Cardiac muscle cell (in vitro differentiated cells and primary cell): Measurements from ENCODE around the gene GPN2. TPM values are rescaled to one million over a fixed set of nuclear protein-coding genes. Genes with fewer than 3 reads are reported as not detected.
"Not testable (repeated sequence)": the region's sequence is repeated elsewhere in the genome, so short reads cannot be mapped to it uniquely, and the experiment has no call there.

ENCODE experiments used
- DNase-seq, 2 donors: peaks; one replicate each; pipeline versions ENCODE4 v3.0.0 to v3.0.0-alpha.2; 2010 to 2017; ENCODE audit warnings: low read depth in 1 of 2, low spot score in 1 of 2
- H3K27ac ChIP-seq: fragments of 200-600 bp; sonication (generic); 2 replicates; pipeline ENCODE4 v1.5.1; 2016
- H3K27me3 ChIP-seq: fragments of 200-600 bp; sonication (generic); 2 replicates; pipeline ENCODE4 v1.6.0; 2016; ENCODE audit warnings: control low read depth
- H3K36me3 ChIP-seq: fragments of 200-600 bp; sonication (generic); 2 replicates; pipeline ENCODE4 v1.5.1; 2016; ENCODE audit warnings: control low read depth
- H3K4me1 ChIP-seq: fragments of 200-600 bp; sonication (generic); 2 replicates; pipeline ENCODE4 v1.8.1; 2017; ENCODE audit warnings: low read depth, mild to moderate bottlenecking, mixed run types
- H3K4me3 ChIP-seq: fragments of 200-600 bp; sonication (generic); 2 replicates; pipeline ENCODE4 v1.5.1; 2016; ENCODE audit warnings: mild to moderate bottlenecking
- H3K9me3 ChIP-seq: fragments of 200-600 bp; sonication (generic); 2 replicates; pipeline ENCODE4 v1.5.1; 2017; ENCODE audit warnings: low read depth, mild to moderate bottlenecking, control low read depth
- CTCF ChIP-seq: IDR thresholded peaks from 2 replicates; pipeline ENCODE4 v1.5.1; 2012; ENCODE audit warnings: low read depth, mild to moderate bottlenecking, low read length
- polyA plus RNA-seq: library from polyadenylated mRNA; unstranded; fragments of >200 nt; fragmentation: Nextera tagmentation; extraction: Ambion mirVana; gene quantifications from 2 replicates; pipeline ENCODE4 v1.2.1, GENCODE V29; 2016
- total RNA-seq: library from RNA; depleted of rRNA; stranded (reverse); fragments of >200 nt; gene quantifications from 2 replicates; pipeline ENCODE4 v1.2.3, GENCODE V29; 2016

The GPN2 gene
- total and polyA plus RNA-seq, 2 experiments from 2014 or later, result 18.4 to 32.2 TPM

GRCh38 chr1:26838474-26839338 lies 51.4 kb downstream of the GPN2 start:
- peaks cover 8% of the 10 kb centered on the region for H3K36me3 ChIP-seq

GRCh38 chr1:26837665-26838064 lies 52.4 kb downstream of the GPN2 start:
- H3K4me3 ChIP-seq, H3K9me3 ChIP-seq, H3K27ac ChIP-seq, H3K27me3 ChIP-seq, H3K4me1 ChIP-seq, DNase-seq: not testable (repeated sequence)
- H3K36me3 ChIP-seq, result peaks cover 14% of the 10 kb centered on the region

More at GRCh38 chr1:26838474-26839338, 51.4 kb downstream of the GPN2 start:
- DNase-seq, result no peak
- TF ChIP-seq CTCF, result no peak
- H3K4me3 ChIP-seq, result no peak overlapping the region
- no peaks in the 10 kb centered on the region for H3K27me3 ChIP-seq
- H3K27ac ChIP-seq, result peak overlapping the region; percentile 79
- H3K9me3 ChIP-seq, result no peaks in the 10 kb centered on the region
- H3K4me1 ChIP-seq, result no peaks in the 10 kb centered on the region

- no peak for TF ChIP-seq CTCF
- Histone ChIP-seq H3K27ac (no peak overlapping the region), H3K27me3 (no peaks in the 10 kb centered on the region), H3K9me3 (no peaks in the 10 kb centered on the region), H3K4me3 (no peak overlapping the region), H3K36me3 (peaks cover 15% of the 10 kb centered on the region), H3K4me1 (peaks cover 5% of the 10 kb centered on the region)
- no peak for DNase-seq
These were observed 56.4 kb downstream of the GPN2 start for GRCh38 chr1:26833432-26834405.

- H3K9me3 ChIP-seq, result no peaks in the 10 kb centered on the region
- no peak for TF ChIP-seq CTCF
- peaks cover 14% of the 10 kb centered on the region for H3K4me1 ChIP-seq
- H3K36me3 ChIP-seq, result peaks cover 15% of the 10 kb centered on the region
- H3K4me3 ChIP-seq, result no peak overlapping the region
- no peaks in the 10 kb centered on the region for H3K27me3 ChIP-seq
- H3K27ac ChIP-seq, result no peak overlapping the region
- no peak for DNase-seq
These were observed 57.7 kb downstream of the GPN2 start for GRCh38 chr1:26832249-26832960.

GRCh38 chr1:26831546-26832248 lies 58.4 kb downstream of the GPN2 start:
- Histone ChIP-seq H3K27ac (no peak overlapping the region), H3K36me3 (peaks cover 15% of the 10 kb centered on the region), H3K27me3 (no peaks in the 10 kb centered on the region), H3K4me3 (no peak overlapping the region), H3K9me3 (no peaks in the 10 kb centered on the region), H3K4me1 (peaks cover 14% of the 10 kb centered on the region)
- TF ChIP-seq CTCF, result no peak
- DNase-seq, result peak in 1 of 2 donors; percentile 25
